Measurements from ENCODE around the gene ETHE1.
"Not testable (repeated sequence)": the region's sequence is repeated elsewhere in the genome, so short reads cannot be mapped to it uniquely, and the experiment has no call there.

Gene ETHE1

DNA sequence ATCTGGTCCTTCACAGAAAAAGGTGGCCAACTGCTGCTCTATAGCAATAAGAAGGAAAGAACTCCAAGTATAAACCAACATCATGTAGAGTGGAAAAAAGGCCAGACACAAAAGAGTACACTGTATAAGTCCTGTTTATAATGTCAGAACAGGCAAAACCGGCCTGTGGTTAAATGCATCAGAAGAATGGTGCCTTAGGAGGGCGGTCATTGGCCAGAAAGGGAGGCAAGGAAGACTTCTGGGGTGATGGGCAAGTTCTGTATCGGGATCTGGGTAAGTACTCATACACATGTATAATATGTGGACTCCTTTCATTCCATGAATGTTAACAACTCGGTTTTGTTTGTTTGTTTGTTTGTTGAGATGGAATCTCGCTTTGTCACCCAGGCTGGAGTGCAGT lies 4.1 kb downstream of the ETHE1 start:
- DNase-seq: no peak

DNA sequence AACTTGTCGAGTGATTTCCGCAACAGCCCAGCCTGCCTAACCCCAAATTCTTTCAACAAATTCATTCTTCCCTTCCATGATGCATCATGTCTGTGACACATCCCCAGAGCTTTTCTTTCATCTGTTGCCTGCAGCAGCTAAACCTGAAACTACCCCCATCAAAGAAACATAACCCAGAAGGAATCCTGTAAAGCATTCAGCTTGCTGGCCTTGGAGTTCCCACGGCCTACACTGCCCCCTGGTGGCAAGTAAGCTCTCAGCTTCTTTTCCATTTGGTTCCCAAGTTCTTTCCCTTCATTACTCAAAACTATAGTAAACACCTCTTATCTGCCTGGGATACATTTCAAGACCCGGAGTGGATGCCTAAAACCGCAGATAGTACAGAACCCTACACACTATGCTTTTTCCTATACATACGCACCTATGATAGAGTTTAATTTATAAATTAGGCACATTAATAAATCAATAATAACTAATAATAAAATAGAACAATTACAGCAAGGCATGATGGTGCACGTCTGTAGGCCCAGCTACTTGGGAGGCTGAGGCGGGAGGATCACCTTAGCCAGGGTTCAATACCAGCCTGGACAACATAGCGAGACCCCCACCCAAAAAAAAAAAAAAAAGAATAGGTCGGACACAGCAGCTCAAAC lies 7.4 kb downstream of the ETHE1 start:
- DNase-seq: peak; percentile 87

- peak; percentile 82 for DNase-seq
Measured at GRCh38 chr19:43518051-43518450, 8.9 kb downstream of the ETHE1 start.

DNA sequence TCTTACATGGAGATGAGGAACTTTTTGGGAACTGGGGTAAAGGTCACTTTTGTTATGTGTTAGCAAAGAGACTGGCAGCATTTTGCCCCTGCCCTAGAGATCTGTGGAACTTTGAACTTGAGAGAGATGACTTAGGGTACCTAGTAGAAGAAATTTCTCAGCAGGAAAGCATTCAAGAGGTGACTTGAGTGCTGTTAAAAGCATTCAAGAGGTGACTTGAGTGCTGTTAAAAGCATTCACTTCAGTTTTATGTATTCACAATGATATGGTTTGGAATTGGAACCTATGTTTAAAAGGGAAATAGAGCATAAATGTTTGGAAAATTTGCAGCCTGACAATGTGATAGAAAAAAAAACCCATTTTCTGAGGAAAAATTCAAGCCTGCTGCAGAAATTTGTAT lies 14.6 kb downstream of the ETHE1 start:
- DNase-seq: not testable (repeated sequence)

- no peak for DNase-seq
Measured at GRCh38 chr19:43511324-43511723, 15.7 kb downstream of the ETHE1 start.

DNA sequence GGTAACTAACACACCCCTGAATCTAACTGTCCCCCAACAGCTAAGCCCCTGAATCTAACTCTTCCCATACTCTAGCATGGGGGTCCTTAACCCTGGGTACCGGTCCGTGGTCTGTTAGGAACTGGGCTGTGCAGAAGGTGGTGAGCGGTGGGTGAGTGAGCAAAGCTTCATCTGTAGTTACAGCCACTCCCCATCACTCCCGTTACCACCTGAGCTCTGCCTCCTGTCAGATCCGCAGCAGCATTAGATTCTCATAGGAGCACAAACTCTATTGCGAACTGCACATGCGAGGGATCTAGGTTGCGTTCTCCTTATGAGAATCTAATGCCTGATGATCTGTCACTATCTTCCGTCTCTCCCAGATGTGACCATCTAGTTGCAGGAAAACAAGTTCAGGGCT lies 16.3 kb downstream of the ETHE1 start:
- no peak for DNase-seq

GRCh38 chr19:43507880-43508279 lies 19.1 kb downstream of the ETHE1 start:
- no peak for DNase-seq

DNA sequence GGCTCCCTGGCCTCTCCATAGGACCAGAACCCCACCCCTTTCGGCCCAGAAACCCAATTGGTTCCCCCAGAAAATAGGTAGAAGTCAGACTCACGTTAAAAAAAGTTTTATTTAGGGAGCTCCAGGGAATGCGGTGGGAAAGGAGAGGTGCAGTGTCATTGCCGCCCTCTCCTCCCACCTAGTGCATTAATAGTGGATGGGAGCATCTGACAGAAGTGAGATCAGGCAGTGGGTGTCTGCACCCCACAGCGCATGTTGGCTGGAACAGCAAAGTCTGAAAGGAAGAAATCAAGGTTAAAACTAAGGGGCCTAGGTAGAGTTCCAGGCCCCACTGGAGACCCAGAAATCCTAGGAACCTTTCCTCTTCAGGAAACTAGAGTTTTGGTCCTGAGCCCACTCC lies 20.4 kb downstream of the ETHE1 start:
- DNase-seq: no peak

DNA sequence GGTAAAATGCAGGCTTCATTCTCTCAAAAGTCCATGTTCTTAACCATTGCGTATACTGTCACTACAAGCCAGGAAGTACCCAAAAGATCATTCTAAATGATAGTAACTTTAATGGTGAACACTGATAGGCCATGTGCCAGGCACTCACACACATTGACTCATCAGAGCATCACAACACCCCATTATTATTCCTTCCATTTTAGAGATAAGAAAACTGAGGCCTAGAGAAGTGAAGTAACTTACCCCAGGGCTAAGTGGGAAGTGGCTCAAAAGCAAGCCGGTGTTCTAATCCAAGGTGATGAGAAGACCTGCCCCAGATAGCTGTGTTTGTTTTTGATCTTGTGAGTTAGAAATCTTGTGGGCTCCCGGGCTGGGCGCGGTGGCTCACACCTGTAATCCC lies 21.1 kb downstream of the ETHE1 start:
- DNase-seq: no peak

- DNase-seq: no peak
Measured at GRCh38 chr19:43505186-43505456, 21.9 kb downstream of the ETHE1 start.

GRCh38 chr19:43504426-43505185 lies 22.4 kb downstream of the ETHE1 start, which contains the start of gene PHLDB3:
Gene PHLDB3 (minus strand): TSS chr19:43504746. CDS start chr19:43504118, 628 bp downstream.
- DNase-seq: peak; percentile 80

GRCh38 chr19:43503501-43504425 lies 23.2 kb downstream of the ETHE1 start:
- peak; percentile 93 for DNase-seq

GRCh38 chr19:43502419-43502976 lies 24.5 kb downstream of the ETHE1 start:
- DNase-seq: no peak

DNA sequence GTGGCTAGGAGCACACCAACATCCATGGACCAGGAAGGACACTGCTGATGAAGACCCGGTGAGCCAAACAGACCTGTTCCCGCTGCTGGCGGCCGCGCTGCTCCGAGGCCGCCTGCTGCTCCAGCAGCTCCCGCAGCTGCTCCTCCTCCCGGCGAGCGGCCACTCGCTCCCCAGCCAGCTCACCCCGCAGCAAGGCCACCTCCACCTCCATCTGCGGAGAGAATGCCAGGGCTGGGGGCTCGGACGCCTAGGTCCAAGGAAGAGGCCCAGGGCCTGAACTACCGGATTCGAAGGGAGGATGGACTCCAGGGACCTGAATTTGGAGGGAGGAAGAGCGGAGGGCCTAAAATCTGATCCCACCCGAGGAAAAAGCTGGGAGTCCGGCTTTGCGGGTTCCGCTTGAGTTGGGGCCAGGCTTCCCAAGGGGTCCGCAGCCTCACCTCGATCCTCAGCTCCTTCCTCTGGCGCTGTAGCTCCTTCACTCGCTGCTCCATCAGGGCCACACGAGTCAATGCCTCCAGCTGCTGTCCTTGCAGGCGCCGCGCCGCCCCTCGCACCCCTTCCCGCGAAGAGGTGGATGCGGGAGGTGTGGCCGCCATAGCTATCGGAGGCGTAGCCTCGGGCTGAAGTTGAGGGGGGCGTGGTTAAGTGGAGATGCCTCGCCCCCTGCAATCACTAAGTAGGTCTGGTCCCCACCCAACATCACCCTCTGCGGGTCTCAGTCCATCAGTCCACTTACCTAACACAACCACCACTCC lies 25.2 kb downstream of the ETHE1 start:
- DNase-seq: peak; percentile 67

GRCh38 chr19:43499042-43499441 lies 28.0 kb downstream of the ETHE1 start:
- DNase-seq: no peak

DNA sequence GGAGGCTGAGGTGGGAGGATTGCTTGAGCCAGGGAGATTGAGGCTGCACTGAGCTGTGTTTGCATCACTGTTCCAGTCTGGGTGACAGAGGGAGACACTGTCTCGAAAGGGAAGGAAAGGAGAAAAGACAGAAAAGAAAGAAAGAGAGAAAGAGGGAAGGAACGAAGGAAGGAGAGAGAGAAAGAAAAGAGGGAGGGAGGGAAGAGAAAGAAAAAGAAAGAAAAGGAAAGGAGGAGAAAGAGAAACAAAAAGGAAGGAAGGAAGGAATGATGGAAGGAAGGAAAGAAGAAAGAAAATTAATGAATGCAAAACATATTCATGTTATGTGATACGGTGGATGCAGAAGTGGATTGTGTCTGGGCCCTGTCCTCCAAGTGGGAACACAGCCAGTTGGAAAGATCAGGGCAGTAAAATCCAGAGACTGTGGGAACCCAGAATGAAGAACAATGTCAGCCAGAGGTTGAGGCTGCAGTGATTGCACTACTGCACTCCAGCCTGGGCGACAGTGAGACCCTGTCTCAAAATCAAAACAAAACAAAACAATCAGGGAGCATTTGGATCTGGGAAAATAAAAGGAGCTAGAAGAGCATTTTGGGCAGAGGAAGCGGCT lies 28.7 kb downstream of the ETHE1 start:
- no peak for DNase-seq

DNA sequence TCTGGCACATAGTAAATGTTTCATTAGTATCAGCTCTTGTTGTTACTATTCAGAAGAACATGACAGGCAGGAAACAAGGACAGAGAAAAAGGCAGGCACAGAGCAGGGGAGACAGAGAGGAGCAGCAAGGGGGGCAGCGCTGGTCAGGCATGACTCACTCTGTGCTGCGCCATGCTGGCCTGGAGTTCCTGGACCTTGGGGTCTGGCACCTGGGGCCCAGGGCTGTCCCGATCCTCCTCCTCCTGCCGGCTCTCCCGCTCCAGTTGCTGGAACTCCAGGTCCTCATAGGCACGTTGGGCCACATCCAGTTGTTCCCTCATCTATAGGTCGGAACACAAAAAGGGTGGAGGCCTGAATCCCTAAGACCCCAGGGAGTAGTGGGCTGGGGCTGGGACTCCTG lies 30.0 kb downstream of the ETHE1 start:
- DNase-seq: no peak

DNA sequence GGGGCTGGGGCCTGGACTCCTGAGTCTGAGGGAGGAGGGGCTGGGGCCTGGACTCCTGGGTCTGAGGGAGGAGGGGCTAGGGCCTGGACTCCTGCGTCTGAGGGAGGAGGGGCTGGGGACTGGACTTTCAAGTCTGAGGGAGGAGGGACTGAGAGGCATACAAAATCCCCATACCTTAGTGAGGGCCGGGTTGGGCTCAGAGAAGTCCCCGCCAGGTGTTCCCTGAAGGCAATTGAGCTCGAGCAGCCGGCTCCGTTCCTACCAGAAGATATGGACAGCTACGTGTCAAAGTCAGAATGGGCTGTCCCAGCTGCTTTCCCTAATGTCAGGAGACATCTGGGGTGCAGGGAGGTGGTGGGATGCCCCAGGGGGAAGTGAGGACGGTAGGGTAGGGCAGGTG lies 31.9 kb downstream of the ETHE1 start:
- no peak for DNase-seq

DNA sequence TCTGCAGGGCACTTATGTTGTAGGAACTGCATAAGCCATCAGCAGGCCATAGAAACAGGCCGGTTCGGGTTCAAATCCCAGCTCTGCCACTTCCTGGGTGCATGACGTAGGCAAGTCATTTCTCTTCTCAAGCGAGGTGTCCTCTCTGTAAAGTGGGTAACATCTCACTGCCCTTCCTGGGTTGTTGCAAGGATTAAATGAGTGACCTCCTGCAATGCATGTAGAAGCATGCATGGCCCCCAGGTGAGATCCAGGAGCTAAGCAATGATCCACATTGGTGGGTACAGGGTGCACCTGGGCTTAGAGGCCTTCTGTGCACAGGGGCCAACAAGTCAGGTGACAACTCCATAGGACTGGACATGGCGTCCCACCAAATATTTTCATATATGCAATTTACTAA lies 36.2 kb downstream of the ETHE1 start:
- DNase-seq: peak; percentile 36

GRCh38 chr19:43489979-43490599 lies 36.9 kb downstream of the ETHE1 start:
- no peak for DNase-seq

- no peak for DNase-seq
Measured at GRCh38 chr19:43489310-43489709, 37.7 kb downstream of the ETHE1 start.

DNA sequence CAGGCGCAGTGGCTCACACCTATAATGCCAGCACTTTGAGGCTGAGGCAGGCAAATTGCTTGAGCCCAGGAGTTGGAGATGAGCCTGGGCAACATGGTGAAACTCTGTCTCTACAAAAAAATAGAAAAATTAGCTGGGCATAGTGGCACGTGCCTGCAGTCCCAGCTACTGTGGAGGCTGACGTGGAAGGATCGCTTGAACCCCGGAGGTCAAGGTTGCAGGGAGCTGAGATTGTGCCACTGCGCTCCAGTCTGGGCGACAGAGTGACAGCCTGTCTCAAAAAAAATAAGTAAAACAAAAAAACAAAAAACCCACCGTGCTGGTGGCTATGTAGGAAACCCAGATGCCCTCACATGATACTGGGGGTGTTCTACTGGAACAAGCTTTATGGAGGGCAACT lies 38.8 kb downstream of the ETHE1 start:
- no peak for DNase-seq

Data from NCI-H69 (cell line).